ENCODE data around the gene TFAP2A.

DNA sequence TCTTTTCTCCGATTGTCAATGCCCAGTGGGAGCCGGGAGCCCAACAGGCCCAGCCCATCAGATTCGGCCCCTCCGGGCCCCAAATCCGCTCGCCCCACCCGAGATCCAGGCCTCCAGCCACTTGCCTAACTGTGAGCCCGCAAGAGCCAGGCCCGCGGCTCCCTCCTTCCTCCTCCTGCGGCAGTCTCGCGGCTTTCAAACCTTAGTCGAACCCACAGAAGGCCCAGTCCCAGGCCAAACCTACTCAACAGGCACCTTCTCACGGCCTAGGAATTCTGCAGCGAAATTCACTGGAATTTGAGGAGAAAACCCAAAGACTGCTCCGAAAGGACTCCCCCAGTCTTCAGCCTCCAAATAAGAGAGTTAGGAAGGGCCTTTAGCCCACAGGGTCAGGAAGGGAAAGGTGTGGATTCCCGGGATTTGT lies 2.8 kb upstream of the TFAP2A start:
- TF ChIP-seq, protein P1, sequence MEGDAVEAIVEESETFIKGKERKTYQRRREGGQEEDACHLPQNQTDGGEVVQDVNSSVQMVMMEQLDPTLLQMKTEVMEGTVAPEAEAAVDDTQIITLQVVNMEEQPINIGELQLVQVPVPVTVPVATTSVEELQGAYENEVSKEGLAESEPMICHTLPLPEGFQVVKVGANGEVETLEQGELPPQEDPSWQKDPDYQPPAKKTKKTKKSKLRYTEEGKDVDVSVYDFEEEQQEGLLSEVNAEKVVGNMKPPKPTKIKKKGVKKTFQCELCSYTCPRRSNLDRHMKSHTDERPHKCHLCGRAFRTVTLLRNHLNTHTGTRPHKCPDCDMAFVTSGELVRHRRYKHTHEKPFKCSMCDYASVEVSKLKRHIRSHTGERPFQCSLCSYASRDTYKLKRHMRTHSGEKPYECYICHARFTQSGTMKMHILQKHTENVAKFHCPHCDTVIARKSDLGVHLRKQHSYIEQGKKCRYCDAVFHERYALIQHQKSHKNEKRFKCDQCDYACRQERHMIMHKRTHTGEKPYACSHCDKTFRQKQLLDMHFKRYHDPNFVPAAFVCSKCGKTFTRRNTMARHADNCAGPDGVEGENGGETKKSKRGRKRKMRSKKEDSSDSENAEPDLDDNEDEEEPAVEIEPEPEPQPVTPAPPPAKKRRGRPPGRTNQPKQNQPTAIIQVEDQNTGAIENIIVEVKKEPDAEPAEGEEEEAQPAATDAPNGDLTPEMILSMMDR (IDR thresholded peaks at IDR 0.05), result no peak
- TF ChIP-seq POLR2A (IDR thresholded peaks at IDR 0.05) (no peak), EP300 (IDR thresholded peaks at IDR 0.05) (no peak)
